Measurements from ENCODE around the gene ROR2.
"Not testable (repeated sequence)": the region's sequence is repeated elsewhere in the genome, so short reads cannot be mapped to it uniquely, and the experiment has no call there.

GRCh38 chr9:91540506-91540905, 409.5 kb downstream of the ROR2 start:
- not testable (repeated sequence) for TF ChIP-seq CTCF, POLR2A (IDR thresholded peaks at IDR 0.05)
